ENCODE measurements around the gene PRKAG2.

The PRKAG2 gene

GRCh38 chr7:151720280-151720679, 156.6 kb downstream of the PRKAG2 start:
- no peak for DNase-seq

GRCh38 chr7:151719897-151720242, 157.0 kb downstream of the PRKAG2 start:
- no peak for DNase-seq

GRCh38 chr7:151719031-151719896, 157.7 kb downstream of the PRKAG2 start:
- no peak for DNase-seq

GRCh38 chr7:151717918-151718317, 159.0 kb downstream of the PRKAG2 start:
- DNase-seq, result no peak

- DNase-seq, result peak; percentile 46
These were observed 159.5 kb downstream of the PRKAG2 start for GRCh38 chr7:151717415-151717814.

- no peak for DNase-seq
These were observed 160.6 kb downstream of the PRKAG2 start for GRCh38 chr7:151716323-151716722.

- no peak for DNase-seq
These were observed 161.1 kb downstream of the PRKAG2 start for GRCh38 chr7:151715666-151716315.

GRCh38 chr7:151714201-151714600, 162.7 kb downstream of the PRKAG2 start:
- no peak for DNase-seq

- DNase-seq, result no peak
These were observed 164.1 kb downstream of the PRKAG2 start for GRCh38 chr7:151712810-151713125.

GRCh38 chr7:151711906-151712809, 164.8 kb downstream of the PRKAG2 start:
- peak; percentile 41 for DNase-seq

GRCh38 chr7:151711435-151711872, 165.5 kb downstream of the PRKAG2 start:
- no peak for DNase-seq

- DNase-seq, result no peak
These were observed 166.1 kb downstream of the PRKAG2 start for GRCh38 chr7:151710646-151711434.

GRCh38 chr7:151710121-151710640, 166.7 kb downstream of the PRKAG2 start:
- DNase-seq, result no peak

GRCh38 chr7:151709141-151710038, 167.5 kb downstream of the PRKAG2 start:
- no peak for DNase-seq

- no peak for DNase-seq
These were observed 168.3 kb downstream of the PRKAG2 start for GRCh38 chr7:151708610-151709009.

- DNase-seq, result no peak
These were observed 169.2 kb downstream of the PRKAG2 start for GRCh38 chr7:151707757-151708156.

GRCh38 chr7:151707105-151707469, 169.8 kb downstream of the PRKAG2 start:
- DNase-seq, result no peak

GRCh38 chr7:151706277-151707104, 170.4 kb downstream of the PRKAG2 start:
- no peak for DNase-seq

GRCh38 chr7:151705636-151706276, 171.2 kb downstream of the PRKAG2 start:
- peak; percentile 65 for DNase-seq

All from NCI-H69 (cell line).